ENCODE data around the gene GIMAP8. TPM values are rescaled to one million over a fixed set of nuclear protein-coding genes. Genes with fewer than 3 reads are reported as not detected.

The GIMAP8 gene
- total RNA-seq, 1 experiment from 2014 or later, result 0.10 TPM

GRCh38 chr7:150425670-150426069 lies 24.8 kb upstream of the GIMAP8 start:
- H3K36me3 ChIP-seq (ENCODE audit: control insufficient read depth, insufficient read depth, low read length), result no peaks in the 10 kb centered on the region
- no TSS peak for BruUV-seq (replicated peaks)
- DNase-seq (ENCODE audit: low read depth, low spot score) (no peak), ATAC-seq (no peak)
- in situ Hi-C loops (cut with HindIII; ENCODE audit: low pct_unique_long_range_greater_than_20kb, low sequenced_read_pairs), result no loop called here
- H3K27me3 ChIP-seq (ENCODE audit: control insufficient read depth, insufficient read depth, low read length), result no peaks in the 10 kb centered on the region
- ChIA-PET CTCF (no interaction called here), POLR2A (no interaction called here)
- H3K27ac ChIP-seq (ENCODE audit: low read length), result no peak overlapping the region
- H3K4me1 ChIP-seq (ENCODE audit: control insufficient read depth, insufficient read depth, low read length), result peaks cover 7% of the 10 kb centered on the region; the same call in 1 of the 2 replicates
- no peaks in the 10 kb centered on the region for H3K9me3 ChIP-seq (ENCODE audit: control insufficient read depth, insufficient read depth, low read depth, low read length)
- TF ChIP-seq POLR2AphosphoS5 (IDR thresholded peaks at IDR 0.05; ENCODE audit: low read depth, low read length) (no peak), TCF7L2 (IDR thresholded peaks at IDR 0.05; ENCODE audit: low read depth, low read length) (no peak), SIN3A (IDR thresholded peaks at IDR 0.05; ENCODE audit: borderline replicate concordance, insufficient read depth, low read depth, low read length) (no peak), REST (IDR thresholded peaks at IDR 0.05; ENCODE audit: insufficient read depth in 1 of 2, low read depth in 2 of 2, low read length in 1 of 2) (no peak), CTCF (IDR thresholded peaks at IDR 0.05) (no peak)
- intact Hi-C loops (cut with micrococcal nuclease; ENCODE audit: unreplicated experiment), result loop anchor here (10.0 kb wide), 1 partner anchor 141 kb away; no protein-coding TSS in a partner anchor
- H3K4me3 ChIP-seq (ENCODE audit: low read depth in 2 of 2, low read length in 2 of 2), result no peak overlapping the region

GRCh38 chr7:150428671-150429451 lies 21.6 kb upstream of the GIMAP8 start:
- ATAC-seq, result peak; percentile 95
- no TSS peak for BruUV-seq (replicated peaks)
- Histone ChIP-seq H3K27me3 (ENCODE audit: control insufficient read depth, insufficient read depth, low read length) (no peaks in the 10 kb centered on the region), H3K4me3 (ENCODE audit: low read depth in 2 of 2, low read length in 2 of 2) (no peak overlapping the region), H3K9me3 (ENCODE audit: control insufficient read depth, insufficient read depth, low read depth, low read length) (no peaks in the 10 kb centered on the region), H3K27ac (ENCODE audit: low read length) (no peak overlapping the region), H3K36me3 (ENCODE audit: control insufficient read depth, insufficient read depth, low read length) (no peaks in the 10 kb centered on the region), H3K4me1 (ENCODE audit: control insufficient read depth, insufficient read depth, low read length) (0 out of 2 replicates have a peak, but pooled peaks cover 3% of the 10 kb centered on the region)
- intact Hi-C loops (cut with micrococcal nuclease; ENCODE audit: unreplicated experiment), result loop anchor here (10.0 kb wide), 1 partner anchor 144 kb away; no protein-coding TSS in a partner anchor
- in situ Hi-C loops (cut with HindIII; ENCODE audit: low pct_unique_long_range_greater_than_20kb, low sequenced_read_pairs), result no loop called here
- POLR2A ChIA-PET, result no interaction called here
- CTCF ChIA-PET, result no interaction called here
- no peak for DNase-seq (ENCODE audit: low read depth, low spot score)
- TF ChIP-seq REST (IDR thresholded peaks at IDR 0.05; ENCODE audit: insufficient read depth in 1 of 2, low read depth in 2 of 2, low read length in 1 of 2), result no peak
- no peak for TF ChIP-seq SIN3A (IDR thresholded peaks at IDR 0.05; ENCODE audit: borderline replicate concordance, insufficient read depth, low read depth, low read length)
- TF ChIP-seq TCF7L2 (IDR thresholded peaks at IDR 0.05; ENCODE audit: low read depth, low read length), result no peak
- no peak for TF ChIP-seq POLR2AphosphoS5 (IDR thresholded peaks at IDR 0.05; ENCODE audit: low read depth, low read length)
- no peak for TF ChIP-seq CTCF (IDR thresholded peaks at IDR 0.05)
